ENCODE measurements around the gene GHDC.

GRCh38 chr17:42166196-42166763, 28.0 kb downstream of the GHDC start:
- TF ChIP-seq POLR2AphosphoS5 (IDR thresholded peaks at IDR 0.05): no peak
- no peak for TF ChIP-seq CTCF (IDR thresholded peaks at IDR 0.05)
- no peak for TF ChIP-seq POLR2A (IDR thresholded peaks at IDR 0.05)
